ENCODE measurements around the gene RSU1.

Gene RSU1

DNA sequence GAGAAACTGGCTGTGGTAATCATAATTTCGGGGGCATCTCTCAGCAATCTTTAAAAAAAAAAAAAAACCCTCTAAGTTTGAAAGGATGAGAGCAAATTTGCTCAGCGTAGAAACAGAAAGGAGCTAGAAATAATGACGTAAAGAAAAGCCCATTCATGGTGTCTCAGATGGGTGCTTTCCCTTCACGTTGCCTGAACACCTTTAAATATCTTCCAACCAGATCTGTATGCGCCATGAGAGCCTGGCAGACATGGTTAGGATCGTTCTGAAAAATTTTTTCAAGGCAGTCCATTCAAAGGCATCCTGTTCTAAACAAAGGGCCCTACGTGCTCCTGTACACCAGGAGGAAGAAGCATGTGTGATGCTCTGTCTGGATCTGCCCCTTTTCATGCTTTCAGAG is 154.3 kb downstream of the RSU1 start:
- no peak for FAIRE-seq

DNA sequence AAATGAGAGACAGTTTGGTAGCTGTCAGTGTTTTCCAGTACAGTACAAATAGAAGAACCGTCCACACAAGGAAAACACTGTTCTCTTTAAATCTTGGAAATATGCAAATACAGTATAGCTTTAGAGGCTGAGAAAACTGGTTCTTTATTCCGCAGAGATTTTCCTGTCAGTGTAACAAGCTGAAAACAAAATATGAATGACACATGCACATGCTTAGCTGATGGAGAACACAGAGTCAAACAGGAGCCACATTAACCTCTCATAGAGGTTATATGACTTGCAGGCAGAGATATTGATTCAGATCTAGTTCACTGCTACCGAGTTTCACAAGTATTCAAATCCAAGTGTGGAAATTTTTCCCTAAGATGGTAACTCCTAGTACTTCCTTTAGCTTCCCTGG is 160.3 kb downstream of the RSU1 start:
- FAIRE-seq = no peak

DNA sequence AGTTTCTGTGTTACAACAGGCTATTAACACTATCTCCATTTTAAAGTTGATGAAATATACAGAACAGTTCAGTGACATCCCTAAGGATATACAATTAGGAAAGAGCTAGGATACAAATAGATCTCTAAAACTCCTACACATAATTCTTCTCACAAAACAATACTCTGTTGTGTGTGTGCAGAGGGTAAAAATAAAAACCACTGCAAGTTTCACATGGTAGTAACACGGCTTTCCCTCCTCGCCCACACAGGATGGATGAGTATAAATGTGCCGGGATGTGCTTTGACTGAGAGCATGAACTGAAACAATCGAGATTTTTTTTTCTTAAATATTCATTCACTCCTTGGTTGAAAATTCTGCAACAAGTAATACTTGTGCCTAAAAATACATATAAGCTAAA is 164.0 kb downstream of the RSU1 start:
- FAIRE-seq = no peak

DNA sequence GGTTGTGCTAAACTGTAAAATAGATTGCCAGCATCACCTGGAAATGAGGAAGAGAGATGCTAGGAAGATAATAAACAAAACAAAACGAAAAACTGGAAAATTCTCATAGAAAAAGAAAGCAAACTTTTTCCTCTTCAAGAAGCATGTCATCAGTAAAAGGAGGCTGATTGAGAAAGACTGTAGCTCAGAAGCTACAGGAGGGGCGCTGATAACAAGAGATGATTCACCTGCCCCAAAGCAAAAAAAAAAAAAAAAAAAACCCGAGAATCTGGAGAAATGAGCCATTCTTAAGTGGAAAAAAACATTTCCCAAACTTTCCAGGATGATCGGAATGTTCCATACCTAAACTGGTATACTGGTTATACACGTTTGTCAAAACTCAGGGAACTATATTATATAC is 165.1 kb downstream of the RSU1 start:
- FAIRE-seq = no peak

DNA sequence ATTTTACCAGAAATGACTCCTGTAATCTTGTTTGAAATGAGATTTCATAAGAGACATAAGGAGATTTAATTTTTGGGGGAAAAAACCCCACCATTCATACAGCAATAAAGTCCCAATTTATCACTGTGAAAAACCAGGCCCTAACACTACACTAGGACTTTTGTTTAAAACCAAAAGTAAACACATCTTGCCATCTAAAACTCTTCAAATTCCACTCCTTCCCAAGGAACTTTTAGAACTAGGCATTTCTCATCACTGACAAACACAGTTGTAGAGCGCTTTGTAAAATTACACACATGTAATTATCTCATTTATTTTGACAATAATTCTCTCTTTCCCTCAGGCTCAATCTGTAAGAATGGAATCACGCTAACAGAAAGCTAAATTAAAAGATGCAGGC is 167.5 kb downstream of the RSU1 start:
- no peak for FAIRE-seq

DNA sequence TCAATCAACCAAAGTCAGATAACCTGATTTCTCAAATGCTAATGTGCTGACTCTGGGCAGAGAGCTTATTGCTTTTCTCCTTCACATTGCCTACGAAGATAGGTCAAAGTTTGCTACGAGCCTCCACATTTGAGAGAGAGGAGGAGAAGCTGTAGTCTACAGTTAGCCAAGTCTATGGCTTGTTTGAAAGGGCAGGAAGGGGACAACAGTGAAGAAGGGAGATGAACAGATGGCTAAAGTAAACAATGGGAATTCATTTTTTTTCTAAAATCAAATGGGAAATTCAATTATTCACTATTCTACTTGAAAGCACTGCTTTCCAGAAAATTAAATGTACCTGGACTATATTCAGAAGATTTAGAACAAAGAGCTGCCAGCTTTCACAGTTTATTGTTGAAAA is 168.9 kb downstream of the RSU1 start:
- FAIRE-seq = no peak

DNA sequence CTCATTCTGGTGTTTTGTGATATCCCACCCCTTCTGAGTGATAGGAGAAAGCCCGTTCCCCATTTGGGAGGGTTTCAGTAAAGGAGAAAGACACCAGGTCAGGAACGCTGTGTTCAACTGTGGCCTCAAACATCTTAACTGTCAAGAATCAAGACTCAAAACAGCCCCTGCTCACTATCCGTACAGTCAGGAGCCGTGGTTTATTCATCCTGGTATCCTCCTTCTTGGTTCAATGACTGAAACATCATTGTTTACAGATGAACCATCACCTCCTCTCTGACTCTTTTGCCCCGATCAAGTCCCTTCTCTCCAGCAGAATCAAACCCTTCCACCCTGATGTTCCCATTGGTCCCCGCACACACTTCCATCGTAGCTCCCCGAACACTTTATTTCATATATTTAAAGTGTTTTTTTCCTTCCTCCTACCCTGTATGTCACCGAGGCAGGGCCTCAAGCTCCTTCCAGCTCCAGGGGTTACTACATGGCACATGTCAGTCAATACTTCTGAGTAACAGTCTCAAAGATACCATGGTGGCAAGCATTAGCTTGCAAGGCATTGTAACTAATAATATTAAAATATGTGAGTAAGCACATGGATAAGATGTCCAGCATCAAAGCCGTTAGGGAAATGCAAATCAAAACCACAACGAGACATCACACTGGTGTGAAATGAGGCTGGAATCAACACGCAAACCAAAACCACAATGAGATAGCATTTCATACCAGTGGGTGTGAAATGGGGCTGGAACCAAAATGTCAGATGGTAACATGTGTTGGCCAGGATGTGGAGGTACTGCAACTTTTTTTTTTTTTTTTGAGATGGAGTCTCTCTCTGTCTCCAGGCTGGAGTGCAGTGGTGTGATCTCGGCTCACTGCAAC is 170.8 kb downstream of the RSU1 start:
- FAIRE-seq = no peak

DNA sequence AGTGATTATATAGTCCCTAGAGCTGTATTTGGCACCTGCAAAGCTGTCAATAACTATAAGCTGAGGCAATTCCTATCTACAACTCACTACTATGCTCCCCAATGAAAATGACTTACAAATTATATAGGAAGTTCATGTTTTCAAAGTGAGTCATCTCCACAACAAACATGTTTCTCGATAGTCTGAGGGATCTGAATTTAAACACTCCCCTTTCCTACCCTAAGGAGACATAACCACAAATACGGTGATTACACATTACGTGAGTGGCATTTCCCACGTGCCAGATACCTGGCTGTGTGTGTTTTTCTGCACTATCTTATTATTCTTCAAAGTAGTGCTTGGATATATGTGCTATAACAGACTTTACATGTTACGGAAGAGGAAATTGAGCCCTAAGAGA is 173.1 kb downstream of the RSU1 start:
- FAIRE-seq = no peak

DNA sequence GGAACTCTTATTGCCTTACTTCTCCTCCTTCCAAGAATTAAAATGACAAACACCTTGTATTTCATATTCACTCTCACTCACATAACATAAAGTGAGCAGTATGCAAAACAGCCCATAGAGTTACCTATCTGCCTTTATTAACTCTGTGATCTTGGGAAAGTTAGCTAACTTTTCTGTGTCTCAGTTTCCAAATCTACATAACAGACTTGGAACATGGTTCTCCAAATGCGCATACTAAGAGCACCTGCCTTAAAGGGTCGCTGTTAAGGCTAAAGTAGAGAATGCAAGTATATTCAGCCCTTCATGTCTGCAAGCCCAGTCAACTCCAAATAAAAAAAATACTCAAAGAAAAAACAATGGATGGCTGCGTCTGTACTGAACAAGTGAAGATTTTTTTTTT is 173.7 kb downstream of the RSU1 start:
- no peak for FAIRE-seq

DNA sequence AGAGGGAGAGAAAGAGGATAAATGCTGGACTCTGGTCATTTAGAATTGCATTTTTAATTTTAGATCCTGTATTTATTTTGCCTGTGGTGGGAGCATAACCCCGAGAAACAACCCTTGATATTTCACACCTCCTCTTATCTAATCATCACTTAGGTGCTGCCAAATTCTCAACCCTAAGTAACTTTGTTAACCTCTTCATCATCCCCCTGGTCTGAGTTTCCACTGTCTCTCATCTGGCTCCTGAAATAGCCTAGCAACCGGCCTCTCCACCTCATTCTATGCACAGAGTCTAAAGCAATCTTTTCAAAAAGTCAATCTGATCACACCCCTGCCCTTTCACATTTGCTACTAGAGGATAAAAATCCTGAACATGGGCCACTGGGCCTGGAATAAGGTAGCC is 177.1 kb downstream of the RSU1 start:
- no peak for FAIRE-seq

DNA sequence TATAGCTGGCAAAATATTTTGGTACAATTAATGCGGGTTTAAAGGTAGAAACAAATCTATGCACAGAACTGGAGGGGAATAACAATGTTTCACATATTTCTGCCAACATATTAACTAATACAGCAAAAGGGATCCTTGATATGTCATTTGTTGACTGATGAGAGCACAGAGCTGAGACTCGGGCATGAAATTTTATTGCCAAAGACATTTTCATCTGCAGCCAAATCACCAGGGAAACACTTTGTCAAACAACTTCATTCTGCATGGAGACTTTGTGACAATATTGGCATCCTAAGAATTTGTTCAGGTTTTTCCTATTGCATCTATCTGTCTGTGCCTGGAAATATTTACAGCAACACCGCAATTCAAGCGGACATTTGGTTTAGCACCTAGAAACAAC is 177.8 kb downstream of the RSU1 start:
- FAIRE-seq = no peak

DNA sequence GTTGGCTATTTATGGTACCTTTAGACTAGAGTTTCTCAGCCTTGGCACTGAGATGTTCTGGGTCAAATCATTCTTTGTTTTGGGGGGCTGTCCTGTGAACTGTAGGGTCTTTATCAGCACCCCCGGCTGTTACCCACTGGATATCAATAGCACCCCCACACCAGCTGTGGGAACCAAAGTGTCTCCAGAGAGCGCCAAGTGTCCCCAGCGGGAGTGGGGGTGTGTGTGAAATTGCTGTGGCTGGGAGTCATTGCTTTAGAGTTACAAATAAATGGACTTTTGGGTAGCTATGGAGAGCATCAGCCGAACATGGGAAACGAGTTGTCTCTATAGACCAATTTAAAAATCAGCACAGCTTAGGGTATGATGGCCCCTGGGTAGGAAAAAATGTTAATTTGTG is 184.2 kb downstream of the RSU1 start:
- FAIRE-seq = no peak

DNA sequence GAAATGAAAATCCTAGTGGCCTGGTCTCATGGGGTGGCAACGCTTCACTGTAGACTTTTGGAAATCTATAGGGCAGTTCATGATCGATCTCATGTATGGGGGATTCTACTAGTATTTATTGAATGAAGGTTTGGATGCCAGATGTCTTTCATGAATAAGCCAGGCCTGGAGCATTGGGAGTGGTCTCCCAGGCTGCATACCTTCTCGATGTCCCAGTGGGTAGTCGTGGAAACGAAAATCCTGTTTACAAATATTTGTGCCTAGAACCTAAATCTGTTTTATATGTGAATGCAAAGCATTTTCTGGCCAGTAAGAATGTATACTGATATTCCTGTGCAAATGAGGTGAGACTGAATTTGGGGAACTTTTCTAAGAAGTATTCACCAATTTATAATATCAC is 190.5 kb downstream of the RSU1 start:
- FAIRE-seq = no peak

DNA sequence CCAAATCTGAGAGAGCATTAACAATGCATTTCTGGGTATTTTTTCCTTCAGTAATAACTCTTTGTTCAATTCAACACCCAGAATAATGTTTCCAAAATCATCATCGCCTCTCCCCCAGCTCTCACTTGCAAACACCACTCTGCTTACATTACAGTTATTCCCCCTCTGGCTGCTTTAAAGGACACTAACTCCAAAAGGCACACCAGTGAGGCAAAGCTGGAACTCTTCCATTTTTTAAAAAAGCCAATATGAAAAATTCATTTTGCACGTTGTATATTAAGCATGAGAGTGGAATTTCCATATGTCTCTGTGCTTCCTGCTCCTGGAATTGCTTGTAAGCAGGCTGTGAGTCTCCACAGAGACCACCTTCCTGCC is 204.3 kb downstream of the RSU1 start:
- FAIRE-seq = no peak

DNA sequence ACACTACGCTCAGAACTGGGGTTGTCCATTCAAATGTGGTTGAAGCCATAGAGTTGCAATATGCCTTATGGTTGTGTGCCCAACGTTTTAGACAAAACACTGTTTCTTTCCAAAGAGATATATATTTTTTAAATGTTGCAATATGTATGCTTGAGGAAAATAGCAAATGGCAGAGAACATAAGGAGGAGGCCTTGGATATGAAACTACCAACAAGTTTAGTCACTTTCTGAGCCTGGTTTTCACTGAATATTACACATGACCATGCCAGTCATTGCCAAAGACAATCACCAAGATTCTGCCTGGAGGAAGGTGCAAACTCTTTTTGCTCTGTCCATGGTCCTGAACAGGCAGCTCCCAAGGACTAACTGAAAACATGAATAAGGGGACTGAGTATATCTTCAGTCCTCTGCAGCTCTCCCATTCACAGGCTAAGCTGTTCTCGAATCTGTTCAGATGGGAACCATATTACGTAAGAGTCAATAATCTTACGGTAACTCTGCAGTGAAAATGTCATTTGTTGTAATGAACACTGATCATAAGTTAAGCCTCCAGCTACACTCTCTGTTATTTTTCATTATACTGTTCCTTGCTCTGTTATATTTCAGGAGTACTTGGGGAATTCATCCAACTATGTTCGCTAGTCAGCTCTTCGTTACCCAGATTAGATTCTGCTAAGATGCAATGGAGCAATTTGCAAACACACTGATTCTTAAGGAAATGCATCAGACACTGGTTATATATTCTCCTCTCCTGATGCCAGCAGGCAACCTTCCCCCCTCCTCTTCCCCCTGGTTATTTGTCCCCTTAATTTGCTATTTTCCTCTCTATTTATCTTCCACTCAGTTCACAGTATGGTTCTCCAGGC is 204.9 kb downstream of the RSU1 start:
- FAIRE-seq = no peak

DNA sequence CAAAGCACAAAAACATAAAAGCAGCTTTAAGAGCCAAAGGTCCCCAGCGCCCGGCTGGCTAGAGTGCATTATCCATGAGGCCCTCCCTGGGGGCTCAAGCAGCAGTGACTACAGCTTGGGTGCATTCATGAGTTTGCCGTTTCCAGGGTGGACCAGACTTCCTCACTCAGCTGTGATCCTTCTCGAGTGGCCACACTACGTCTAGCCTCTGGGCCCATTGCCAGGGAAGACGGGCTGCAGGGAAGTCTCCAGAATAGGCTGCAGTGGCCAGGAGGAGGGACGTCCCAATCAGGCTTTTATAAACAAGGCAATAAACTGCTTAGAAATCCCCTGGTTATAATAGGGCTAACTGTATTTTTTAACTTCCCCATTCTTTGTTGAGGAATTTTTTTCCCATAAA is 206.2 kb downstream of the RSU1 start:
- no peak for FAIRE-seq

DNA sequence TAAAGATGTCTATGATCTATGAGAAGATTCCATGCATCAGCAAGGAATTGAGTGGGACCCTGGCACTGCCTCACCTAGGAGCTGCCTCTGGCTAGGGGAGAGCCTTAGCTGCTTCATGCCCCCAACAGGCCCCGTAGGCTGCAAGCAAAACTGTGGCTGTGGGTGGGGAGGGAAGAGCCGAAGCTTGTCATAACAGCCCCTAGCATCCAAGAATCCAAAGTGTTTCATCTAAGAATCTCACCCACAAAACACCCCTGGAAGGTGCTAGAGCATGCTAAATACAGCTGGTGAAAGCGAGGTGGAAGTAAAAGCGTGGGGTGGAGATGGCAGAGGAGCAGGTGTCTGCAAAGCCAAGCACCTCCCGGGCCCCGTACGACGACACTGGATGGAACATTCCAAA is 208.0 kb downstream of the RSU1 start:
- no peak for FAIRE-seq

DNA sequence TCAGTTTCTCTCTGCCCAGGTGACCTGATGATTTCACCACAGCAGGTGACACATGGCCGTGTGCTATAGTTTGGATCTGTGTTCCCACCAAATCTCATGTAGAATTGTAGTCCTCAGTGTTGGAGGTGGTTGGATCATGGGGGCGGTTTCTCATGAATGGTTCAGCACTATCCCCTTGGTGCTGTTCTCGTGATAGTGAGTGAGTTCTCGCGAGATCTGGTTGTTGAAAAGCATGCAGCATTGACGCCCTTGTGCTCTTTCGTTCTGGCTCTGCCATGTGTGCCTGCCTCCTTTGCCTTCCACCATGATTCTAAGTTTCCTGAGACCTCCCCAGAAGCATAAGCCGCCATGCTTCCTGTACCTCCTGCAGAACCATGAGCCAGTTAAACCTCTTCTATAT is 210.3 kb downstream of the RSU1 start:
- FAIRE-seq = no peak

DNA sequence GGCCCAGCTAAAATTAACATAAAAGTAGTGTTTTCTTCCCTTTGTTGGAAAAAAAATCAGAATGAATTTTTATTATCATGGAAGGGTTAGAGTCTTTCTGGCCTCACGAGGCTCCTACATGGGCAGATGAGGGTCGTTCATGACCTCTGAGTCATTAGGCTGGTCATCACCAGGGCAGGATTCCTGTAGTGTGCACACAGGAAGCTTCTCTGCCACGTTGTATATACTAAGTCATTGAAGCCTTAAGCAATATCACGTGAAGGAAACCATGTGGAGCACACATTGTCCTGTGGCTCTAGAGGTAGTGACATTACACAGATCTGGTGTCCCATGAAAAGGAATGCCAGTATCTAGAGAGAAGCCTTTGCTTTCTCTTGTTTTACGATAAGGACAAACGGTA is 210.8 kb downstream of the RSU1 start:
- no peak for FAIRE-seq

DNA sequence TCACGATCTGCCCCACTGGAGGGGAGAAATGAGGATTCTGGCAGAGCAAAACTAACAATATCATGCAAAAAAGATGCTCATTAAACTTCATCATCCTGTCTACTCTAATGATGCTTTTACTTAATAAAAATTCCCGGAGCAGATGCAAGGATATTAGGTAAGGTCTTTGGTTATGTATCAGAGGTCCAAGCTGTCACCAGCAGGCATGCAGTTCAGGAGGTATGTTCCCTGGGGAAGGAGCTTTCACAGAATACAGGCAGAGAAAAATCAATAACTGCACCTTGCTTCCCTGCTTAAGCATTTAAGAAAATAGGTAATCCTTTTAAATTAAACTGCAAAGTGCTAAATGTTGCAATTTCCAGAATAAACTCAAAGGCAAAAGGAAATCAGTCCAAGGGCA is 213.9 kb downstream of the RSU1 start:
- FAIRE-seq = no peak

DNA sequence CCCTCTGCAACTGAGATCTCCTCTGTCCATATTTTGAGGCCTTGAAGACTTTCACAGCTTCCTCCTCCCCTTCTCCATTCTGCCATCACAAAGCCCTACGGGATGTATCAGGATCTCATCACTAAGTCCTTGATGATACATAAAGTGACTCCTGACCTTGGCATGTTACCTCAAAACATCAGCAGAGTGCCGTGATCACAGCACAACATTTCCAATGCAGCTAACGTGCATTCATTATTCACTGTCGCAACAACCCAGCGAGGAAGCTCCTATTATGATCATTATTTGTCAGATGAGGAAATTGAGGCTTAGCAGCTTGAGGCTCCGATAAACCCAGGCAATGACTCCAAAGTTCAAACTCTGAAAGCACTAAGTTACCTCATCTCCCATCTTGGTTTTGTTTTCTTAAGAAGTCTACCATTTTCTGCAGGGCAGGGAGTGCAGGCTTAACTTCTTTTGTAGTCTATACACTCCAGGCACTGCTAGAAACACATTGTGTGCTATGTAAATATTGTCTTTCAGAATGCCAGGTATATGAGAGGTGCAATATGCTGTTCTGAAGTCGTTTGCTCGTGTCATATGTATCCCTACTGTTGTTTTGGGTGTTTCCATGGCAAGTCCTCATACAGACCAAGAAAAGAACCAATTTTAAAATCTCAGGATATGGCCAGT is 215.0 kb downstream of the RSU1 start:
- FAIRE-seq = no peak

DNA sequence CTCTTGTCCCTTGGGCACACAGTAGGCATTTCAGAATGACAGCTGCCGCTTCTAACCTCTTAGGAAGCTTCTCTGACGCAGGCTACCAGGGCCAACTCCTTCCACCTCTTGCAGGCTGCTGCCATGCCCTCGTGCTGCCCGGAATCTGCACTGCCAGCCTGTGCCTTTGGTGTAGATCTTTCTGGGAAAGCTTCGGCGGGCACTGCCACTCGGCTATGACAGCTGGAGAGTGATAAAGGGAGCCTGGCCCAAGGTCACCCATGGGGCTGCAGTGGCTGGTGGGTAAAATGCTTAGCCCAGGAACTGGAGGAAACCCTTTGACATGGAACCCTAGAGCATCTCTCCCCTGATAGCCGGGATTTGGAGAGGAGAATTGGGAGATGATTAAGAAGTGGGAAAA is 217.6 kb downstream of the RSU1 start:
- FAIRE-seq = no peak

DNA sequence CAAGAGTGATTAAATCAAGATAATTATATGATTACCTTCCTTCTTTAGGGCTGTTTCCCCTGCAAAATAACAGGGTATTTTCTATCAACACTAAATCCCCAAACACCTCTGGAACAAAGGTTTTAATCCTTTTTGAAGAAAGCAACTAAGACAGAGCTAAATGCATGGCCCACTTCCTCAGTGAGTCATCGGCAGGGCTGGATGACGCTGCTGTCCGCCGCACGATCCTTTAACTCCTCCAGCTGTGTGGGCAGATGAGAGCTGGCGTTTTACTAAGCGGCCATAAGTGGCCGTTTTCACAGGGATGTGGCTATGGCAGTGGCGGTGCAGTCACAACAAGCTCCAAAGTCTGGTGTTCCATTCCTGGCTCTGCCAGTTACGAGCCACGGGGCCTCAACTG is 219.6 kb downstream of the RSU1 start:
- FAIRE-seq = no peak

DNA sequence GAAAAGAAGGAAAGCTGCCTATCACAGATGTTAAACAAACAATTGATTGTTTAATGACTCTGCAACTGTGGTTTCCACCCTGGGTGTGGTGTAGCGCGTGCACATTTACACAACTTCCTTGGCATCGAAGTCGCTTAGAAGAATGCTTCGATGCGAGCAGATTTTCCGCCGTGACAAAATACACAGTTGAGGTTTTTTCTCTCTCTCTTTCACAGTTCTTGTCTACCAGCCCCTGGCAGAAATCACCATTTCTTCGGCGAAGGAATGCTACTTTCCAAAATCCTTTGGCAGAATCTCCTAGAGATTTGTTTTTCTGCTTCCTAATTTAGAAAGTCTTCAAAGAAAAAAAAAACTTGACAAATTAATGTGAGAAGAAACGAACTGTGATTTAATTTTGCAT is 224.8 kb downstream of the RSU1 start:
- no peak for FAIRE-seq

Data from A204.1 (cell line).